GM12873 (cell line): ENCODE measurements around the gene SRD5A3.

Experiments
- TF ChIP-seq, protein P1 (sequence below): IDR thresholded peaks from 2 replicates; pipeline ENCODE4 v1.5.1; 2012; ENCODE audit warnings: low read depth, mild to moderate bottlenecking, moderate library complexity, low read length, control low read depth; ENCODE audit not compliant: insufficient read depth; ENCODE audit errors: missing control alignments

SRD5A3 gene

DNA sequence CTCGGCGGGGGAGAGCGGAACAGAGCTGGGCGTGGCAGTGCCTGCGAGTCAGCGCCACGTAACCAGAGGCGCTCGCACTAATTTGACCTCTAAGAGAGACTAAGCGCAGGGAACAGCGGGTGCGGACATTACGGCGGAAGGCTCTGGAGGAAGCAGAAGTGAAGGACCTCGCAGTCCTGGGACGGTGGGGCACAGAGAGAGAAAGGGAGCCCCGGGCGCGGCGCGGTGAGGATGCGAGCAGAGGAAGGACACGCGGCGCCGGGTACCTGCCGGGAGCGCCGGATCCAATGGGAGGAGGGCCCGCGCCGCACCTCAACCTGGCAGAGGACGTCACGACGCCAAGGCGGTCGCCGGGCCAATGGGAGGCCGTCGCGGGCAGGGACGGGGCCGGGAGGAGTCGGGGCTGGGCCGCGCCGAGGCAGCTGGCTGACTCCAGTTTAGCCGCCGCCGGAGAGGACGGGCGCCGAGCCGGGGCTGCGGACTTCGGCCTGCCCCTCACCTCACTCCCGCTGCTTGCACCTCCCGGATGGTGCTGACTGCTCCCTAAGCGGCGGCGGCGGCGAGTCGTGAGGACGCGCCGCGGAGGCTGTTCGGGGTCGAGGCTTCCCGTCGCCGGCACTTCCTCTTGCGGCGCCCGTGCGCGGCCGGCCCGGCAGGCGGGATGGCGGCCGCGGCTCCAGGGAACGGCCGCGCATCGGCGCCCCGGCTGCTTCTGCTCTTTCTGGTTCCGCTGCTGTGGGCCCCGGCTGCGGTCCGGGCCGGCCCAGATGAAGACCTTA is 49.7 kb downstream of the SRD5A3 start, which contains the start of gene TMEM165:
TSS of gene TMEM165 (plus strand) at position 429 of the 779 bp plus-strand sequence. CDS start at position 662, 233 bp downstream.
- TF ChIP-seq, protein P1, sequence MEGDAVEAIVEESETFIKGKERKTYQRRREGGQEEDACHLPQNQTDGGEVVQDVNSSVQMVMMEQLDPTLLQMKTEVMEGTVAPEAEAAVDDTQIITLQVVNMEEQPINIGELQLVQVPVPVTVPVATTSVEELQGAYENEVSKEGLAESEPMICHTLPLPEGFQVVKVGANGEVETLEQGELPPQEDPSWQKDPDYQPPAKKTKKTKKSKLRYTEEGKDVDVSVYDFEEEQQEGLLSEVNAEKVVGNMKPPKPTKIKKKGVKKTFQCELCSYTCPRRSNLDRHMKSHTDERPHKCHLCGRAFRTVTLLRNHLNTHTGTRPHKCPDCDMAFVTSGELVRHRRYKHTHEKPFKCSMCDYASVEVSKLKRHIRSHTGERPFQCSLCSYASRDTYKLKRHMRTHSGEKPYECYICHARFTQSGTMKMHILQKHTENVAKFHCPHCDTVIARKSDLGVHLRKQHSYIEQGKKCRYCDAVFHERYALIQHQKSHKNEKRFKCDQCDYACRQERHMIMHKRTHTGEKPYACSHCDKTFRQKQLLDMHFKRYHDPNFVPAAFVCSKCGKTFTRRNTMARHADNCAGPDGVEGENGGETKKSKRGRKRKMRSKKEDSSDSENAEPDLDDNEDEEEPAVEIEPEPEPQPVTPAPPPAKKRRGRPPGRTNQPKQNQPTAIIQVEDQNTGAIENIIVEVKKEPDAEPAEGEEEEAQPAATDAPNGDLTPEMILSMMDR, result no peak

DNA sequence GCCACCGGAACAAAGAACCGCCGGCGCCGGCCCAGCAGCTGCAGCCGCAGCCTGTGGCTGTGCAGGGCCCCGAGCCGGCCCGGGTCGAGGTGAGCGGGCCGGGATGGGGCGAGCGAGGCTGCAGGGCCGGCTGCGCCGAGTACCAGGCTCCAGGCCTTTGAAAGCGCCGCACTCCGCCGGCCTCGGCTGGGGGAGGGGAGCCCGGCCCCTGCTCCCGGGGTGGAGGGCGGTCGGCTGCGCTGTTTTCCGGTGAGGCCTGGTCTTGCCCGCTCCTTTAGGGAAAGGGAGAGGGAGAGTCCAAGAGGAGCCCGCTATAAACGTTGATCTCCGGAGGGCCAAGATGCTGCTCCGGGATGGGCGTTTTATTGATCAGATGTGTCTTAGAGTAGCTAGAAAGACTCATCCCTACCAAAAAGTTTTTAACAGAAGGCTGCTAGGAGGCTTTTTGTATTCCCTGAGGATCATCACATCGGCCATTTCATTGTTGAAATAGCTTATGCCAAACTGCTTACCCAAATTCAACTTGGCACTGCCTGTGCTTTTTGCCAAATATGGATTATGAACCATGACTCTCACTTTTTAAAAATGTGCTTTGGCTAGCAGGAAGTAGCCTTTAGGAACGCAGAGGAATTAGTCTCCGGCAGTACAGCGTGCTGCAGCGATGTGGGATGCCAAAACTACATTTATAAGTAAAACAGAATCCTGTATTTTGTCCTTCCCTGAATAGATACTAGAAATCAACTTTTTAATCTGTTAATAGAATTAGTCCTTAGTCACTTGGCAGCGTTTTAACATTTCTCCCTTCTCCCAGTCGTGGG is 50.5 kb downstream of the SRD5A3 start:
- TF ChIP-seq, protein P1, result no peak

DNA sequence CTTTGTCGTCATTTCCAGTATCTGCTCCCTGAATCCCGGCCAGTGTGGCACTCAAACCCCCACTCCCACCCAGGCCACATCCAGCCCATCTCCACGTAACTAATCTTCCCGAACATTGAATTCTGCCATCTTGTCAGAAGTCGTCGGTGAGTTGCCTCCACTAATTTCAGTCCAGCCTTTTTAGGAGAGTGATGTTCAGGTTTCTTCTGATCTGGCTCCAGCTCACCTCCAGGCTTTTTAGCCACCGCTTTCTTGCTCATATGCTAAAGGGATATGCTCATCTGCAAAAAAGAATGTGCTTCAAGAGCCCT is 51.0 kb downstream of the SRD5A3 start:
- TF ChIP-seq, protein P1, result no peak

DNA sequence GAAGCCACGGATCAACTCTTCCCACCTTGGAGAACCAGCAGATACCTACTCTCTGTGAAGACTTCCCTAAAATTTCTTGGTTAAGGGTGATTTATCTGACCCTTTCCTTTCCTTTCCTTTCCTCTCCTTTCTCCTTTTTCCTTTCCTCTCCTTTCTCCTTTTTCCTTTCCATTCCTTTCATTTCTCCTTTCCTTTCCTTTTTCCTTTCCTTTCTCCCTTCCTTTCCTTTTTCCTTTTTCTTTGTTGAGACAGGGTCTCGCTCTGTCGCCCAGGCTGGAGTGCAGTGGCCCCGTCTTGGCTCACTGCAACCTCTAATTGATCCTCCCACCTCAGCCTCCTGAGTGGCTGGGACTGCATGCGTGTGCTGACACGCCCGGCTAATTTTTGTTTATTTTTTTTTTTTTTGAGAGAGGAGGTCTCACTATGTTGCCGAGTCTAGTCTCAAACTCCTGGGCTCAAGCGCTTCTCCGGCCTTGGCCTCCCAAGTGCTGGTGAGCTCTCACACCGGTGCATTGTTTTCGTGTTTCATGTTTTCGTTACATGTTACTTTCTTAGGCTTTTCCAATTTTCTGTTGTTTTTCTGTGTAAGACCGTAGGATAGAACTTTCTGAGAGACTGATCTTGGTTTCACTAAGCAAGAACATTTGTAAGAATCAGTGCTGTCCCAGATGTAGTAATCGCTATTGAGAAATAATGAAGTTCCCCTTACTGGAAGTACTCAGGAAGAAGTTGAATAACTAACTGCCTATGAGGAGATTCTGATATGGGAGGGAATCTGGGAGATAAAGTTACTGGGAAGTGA is 51.7 kb downstream of the SRD5A3 start:
- TF ChIP-seq, protein P1, result no peak

DNA sequence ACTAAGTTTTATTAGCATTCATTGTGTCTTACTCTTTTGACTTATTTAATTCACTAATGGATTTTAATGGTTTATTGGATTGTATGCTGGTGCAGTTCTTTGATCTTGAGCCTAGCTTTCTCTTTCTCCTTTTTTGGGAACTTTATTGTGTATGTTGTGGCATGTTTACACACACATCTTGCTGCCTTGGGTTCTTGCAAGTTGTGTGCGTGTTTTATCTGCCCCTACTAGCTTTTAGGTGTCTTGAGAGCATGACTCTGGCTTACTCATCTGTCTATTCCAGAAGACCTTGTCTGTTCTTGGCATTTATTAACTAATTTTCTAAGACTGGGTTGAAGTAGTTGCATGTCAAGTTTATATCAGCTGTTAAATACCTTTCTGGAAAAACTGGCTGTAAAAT is 52.4 kb downstream of the SRD5A3 start:
- TF ChIP-seq, protein P1, result no peak

DNA sequence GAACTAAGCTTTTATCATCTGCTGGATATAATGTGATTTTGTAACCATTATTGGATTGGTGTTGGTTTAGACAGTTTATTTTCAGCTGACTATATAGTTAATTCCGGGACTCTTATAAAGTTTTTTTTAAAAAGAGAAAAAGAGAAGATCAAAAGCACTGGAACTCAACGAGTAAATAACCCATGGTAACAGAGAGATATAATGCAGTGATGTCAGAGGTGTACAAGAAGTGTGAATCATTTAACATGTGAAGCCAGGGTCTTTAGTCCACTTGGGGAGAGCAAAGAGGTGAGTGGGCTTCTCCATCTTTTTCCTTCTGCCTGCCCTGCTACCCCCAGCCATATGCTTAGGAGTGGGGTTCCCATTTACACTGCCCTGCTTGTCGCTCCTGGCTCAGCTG is 52.9 kb downstream of the SRD5A3 start:
- TF ChIP-seq, protein P1, result no peak

DNA sequence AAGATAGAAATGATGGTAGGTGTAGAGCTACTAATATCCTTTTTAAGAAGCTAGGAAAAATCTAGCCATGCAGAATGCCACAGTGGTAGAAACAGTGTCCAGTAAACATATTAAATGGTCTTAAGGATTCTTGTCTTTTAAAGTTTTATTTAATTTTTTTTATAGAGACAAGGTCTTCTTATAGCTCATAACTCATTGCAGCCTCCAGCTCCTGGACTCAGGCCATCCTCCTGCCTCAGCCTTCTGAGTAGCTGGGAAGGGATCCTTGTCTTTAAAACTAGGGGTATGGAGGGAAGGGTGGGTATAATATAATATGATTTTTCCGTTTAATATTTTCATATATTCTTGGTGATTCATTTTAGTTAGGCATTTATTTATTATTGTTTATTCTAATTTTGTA is 53.5 kb downstream of the SRD5A3 start:
- TF ChIP-seq, protein P1, result no peak
